Amniotic epithelial cell (primary cell): ENCODE data around the gene DQX1.
"Not testable (repeated sequence)": the region's sequence is repeated elsewhere in the genome, so short reads cannot be mapped to it uniquely, and the experiment has no call there.

Experiments used
- DNase-seq: peaks from one replicate; pipeline ENCODE4 v3.0.0-alpha.2; 2010; ENCODE audit warnings: low read depth

The DQX1 gene

DNA sequence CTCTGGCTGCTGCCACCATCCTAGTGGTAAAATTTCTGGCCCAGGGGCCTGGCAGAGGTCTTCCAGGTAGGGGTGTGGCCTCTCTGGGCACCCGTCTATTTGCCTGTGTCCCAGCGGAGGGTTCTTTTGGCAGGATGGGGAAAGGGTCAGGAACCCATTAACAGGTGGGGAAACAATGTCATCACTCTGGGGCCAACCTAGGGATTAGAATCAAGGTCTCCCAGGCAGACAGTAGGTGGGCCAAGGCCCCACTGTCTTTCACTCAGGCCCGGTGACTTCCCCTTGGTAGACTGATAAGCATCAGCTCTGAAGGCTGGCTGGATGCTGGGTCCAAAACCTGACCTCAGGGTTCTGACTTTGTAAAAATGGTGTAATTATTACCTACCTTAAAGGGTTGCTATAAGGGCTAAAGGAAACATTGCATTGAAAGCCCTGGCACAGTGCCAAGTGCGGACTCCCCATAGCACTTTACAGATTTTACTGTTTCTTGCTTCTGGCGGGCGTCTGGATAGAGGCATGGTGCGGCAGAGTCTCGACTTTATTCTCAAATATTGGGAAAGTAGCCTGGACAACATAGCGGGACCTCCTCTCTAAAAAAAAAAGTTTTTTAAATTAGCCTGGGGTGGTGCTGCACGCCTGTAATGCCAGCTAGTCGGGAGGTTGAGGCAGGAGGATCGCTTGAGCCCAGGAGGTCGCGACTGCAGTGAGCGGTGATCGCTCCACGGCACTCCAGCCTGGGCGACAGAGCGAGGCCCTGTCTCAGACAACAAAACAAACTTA lies 28.8 kb downstream of the DQX1 start:
- DNase-seq = no peak

DNA sequence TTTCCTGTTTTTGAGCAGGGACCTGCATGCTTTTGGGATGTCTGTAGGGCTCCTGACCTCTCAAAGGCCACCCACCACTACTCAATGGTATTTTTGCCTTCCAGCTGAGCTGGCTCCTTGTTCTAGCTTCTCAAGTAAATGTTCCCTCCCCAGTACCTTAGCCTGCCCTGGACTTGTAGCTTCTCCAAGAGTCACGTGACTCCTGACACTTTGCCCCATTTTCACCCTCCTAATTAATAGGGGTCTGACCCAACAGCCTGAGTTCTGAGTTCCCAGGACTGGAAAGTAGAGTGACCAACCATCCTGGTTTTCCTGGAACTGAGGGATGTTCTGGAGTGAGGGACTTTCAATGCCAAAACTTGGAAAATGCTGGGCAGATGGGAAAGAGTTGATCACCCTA lies 30.6 kb downstream of the DQX1 start:
- no peak for DNase-seq

DNA sequence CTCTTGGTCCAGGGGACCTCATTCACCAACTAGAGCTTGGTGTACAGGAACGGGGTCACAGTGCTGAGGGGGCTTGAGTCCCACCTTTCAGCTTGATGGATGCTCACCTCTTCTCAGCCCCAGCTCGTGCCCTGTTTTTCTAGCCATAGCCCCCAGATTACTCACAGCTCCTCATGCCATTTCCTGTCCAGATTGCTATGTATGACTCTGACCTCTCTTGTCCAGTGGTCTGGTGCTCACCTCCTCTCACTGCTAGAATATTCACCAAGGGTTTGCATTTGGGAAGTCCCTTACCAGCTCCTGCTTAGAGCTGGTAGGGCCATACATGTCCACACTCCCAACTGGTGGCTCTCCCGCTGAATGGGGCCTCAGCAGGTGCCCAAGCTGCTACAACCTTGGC lies 32.5 kb downstream of the DQX1 start:
- no peak for DNase-seq

DNA sequence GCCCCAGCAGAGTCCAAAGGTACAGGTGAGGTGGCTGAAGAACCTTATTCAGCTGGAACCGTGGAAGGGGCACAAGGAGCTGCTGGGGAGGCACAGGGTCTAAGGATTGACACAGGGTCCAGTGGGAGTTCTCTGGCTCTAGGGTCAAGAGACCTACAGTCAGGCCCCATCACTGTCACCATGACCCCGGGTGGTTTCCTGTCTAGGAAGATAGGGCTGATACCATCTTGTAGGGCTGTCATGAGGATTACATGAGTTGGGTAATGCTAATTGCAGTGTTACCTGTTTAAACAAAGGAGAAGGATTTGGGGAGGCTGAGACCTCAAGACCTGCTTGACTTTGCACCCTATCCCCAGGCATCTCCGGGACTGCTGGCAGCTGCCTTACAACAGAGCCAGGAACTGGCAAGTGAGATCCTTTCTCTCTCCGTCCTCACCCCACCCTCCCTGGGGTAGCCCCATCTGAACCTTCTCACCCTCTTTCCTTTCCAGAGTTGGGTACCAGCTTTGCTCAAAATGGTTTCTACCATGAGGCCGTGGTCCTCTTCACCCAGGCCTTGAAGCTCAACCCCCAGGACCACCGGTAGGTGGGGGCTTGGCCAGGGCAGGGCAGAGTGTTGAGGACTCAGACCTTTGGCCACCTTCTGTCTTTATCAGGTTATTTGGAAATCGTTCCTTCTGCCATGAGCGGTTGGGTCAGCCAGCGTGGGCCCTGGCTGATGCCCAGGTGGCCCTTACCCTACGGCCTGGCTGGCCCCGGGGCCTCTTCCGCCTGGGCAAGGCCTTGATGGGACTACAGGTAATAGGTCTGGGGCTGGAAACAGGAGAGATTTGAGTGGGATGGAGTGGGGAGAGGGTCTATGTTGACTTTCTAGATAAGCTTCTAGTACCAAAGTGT lies 34.1 kb downstream of the DQX1 start:
- no peak for DNase-seq

DNA sequence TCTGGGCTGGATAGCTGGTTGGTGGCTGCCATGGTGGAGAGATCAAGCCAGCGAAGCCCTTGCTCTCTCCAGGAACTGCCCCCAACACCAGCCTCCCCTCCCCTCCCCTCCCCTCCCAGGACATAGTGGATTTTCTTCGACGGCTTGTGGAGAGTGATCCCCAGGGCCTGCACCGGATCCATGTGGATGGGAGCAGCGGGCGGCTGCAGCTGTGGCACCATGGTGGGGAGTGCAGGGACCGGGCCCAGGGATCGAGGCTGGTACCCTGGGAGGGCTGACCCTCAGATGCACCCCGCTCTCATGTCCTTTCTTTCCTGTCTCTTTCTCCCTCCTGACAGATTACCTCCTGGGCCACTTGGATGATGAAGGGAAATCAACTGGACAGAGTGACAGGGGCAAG lies 36.1 kb downstream of the DQX1 start:
- DNase-seq = no peak

DNA sequence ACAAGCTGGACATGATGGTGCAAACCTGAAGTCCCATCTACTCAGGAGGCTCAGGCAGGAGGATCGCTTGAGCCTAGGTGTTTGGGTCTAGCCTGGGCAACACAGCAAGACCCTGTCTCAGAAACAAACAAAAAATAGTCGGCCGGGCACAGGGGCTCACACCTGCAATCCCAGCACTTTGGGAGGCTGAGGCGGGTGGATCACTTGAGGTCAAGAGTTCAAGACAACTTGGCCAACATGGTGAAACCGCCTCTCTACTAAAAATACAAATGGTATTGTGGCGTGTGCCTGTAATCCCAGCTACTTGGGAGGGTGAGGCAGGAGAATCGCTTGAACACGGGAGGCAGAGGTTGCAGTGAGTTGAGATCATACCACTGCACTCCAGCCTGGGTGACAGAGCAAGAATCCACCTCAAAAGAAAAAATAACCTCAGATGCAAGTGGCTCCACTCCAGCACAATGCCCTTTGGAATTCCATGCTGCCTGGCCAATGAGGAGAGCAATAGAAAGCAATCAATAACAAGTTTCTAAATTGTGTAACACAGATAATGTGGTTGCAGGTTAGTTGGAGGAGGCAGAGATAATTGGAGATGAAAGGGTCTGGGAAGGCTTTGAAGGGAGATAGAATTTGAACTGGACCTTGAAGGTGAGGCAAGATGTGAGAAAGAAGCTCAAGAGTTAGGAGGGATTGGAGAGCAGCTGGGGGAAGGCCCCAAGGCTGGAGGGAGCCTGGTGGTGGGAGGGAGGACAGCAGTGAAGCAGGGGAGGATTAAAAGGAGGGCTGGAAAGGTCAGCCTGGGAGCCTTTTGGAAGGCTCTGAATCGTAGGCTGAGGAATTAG lies 37.2 kb downstream of the DQX1 start:
- DNase-seq = no peak

DNA sequence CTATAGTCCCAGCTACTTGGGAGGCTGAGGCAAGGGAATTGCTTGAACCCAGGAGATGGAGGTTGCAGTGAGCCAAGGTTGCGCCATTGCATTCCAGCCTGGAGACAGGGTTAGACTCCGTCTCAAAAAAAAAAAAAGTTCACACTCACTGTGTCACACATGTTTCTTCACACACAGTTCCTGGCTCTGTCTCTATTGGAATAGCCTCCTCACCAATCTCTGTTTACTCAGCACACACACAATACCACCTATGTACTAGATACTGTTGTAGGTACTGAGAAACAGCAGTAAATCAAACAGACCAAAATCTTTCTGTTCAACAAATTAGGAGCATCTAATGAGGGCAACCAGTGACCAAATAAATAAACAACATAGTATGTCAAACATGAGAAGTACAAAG lies 39.9 kb downstream of the DQX1 start:
- no peak for DNase-seq

DNA sequence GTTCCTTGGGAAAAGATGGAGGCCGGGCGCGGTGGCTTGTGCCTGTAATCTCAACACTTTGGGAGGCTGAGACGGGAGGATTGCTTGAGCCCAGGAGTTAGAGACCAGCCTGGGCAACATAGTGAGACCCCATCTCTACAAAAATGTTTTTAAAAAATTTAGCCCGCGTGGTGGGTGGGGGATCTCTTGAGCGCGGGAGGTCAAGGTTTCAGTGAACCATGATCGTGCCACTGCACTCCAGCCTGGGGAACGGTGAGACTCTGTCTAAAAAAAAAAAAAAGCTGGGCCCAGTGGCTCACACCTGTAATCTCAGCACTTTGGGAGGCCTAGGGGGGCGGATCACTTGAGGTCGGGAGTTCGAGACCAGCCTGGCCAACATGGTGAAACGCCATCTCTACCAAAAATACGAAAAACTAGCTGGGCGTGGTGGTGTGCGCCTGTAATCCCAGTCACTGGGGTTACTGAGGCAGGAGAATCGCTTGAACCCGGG lies 42.3 kb downstream of the DQX1 start:
- DNase-seq = not testable (repeated sequence)

DNA sequence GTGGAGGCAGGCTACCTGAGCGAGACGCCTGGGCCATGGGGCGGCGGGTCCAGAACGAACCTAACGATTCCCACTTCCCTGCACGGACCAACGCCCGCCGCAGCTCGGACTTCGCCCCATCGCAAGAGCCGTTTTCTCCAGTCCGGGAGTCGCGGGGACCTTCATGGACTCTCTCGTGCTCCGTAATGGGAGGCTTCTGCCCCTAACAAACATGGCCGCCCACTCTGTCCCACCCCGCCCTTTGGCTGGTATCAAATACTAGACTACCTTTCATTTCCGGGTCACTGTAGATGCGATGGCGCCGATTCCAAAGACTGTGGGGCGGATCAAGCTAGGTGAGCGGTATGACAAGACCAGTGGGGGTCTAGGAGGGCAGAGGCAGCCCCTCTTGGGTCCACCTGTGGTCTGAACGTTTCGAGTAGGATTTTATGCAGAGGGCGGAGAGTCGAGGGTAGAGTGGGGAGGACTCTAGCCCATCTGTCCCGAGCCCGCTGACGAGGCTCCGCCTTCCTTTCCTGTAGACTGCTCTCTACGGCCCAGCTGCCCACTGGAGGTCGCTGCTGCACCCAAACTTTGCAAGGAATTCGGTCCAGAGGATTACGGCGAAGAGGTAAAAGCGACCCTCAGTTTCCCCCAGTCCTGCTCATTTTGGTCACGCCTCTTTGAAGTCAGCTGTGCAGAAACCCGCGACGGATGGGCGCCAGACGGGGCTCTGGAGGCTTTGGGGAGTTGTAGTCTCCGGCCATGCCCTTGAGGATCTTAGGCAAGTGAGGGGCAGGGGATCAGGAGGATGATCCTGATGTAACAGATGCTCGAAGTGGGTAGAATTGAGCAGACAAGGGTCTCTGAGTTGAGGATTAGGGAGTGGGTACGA lies 43.0 kb downstream of the DQX1 start, which contains the start of the genes CCDC142 and TTC31:
Gene CCDC142 (minus strand): TSS at position 198 of the 874 bp plus-strand sequence. CDS start 161 bp downstream, at position 37.
Gene TTC31 (plus strand): TSS at position 281 of the 874 bp plus-strand sequence. CDS start 15 bp downstream, at position 296.
- peak; percentile 93 for DNase-seq

DNA sequence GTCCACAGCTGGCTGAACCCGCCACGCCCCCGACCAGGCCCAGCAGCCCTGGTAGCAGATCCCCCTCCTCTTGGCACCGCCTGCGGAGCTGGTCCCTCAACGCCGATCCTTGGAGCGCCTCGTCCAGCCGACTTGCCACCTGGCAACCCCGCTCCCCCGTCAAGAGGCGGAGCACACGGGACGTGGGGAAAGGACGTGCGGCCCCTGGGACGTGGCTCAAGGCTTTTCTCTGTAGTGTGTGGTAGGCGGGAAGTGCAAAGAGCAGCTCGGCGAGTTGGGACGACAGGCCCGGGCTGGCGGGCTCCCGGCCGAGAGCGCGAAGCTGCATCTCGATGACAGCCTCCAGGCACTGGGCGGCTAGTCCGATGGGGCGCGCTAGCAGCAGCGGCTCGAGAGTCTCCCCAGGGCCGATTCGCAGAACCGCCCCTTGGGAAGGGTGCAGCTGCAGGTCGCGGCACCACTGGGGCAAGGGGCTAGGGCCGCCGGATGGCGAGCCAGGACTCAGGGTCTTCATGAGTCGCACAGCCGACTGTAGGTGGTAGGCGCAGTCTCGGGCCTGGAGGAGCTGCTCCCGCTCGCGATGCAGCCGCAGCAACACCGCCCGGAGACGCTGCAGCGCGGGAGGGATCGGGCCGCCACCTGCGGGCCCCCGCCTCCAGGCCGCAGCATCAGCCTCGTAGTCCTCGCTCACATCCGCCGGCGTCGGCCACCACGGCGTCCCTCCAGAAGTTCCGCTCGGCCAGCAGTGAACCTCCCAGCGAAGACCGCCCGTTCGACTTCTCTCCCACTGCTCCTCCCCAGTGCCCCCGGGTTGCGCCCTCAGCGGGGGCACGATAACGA lies 43.9 kb downstream of the DQX1 start:
- DNase-seq = no peak

DNA sequence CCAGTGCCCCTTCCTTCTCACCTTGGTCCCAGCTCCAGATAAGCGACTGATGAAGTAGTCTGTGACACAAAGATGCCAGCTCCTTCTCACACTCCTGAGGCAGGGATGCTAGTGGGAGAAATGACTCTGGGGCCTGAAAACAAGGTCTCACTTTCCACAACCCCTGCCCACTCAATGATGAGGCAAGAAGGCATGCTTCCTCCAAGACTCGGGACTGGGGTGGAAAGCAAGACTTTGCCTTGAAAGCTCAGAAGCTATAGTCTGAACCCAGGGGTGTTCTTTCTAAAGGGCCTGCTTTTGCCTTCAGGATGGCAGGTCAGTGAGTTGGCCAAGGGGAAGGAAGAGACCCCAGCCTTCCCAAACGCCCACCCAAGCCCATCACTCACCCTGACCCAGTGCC lies 44.6 kb downstream of the DQX1 start:
- DNase-seq = no peak

DNA sequence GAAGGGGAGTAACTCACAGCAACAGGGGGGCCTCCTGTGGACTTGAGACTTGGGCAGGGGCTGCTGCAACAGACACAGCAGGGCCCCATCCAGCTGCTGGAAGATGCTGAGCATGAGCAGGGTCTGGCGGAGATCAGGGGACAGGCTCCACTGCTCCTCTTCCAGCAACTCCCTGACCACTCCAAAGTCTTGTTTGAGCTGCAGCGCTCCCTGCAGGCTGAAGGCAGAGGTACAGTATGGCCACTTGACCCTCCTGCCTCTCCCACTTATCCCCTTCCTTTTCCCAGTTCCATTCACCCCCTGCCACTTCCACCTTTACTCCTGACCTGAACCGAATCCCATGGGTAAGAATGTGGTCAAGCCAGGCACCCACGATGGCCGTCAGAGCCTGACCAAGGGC lies 51.1 kb downstream of the DQX1 start:
- no peak for DNase-seq

DNA sequence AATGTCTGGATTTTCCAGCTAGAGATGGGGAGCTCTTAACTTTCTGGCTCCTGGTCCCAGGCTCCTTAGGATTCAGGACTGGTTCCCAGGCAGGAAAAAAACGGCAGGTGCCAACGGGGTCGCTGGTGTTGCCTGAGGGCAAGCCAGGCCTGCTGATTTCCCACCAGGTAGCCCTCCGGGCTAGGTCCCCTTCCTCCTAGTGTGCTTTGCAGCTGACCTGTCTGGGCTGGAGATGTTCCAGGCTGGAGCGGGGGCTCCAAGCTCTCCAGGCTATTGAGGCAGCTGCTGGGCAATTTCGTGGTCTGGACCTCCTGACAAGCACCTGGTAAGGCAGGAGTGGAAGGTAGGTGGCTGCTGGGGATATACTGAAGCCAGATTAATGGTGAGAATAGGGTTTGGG lies 51.5 kb downstream of the DQX1 start:
- DNase-seq = no peak

DNA sequence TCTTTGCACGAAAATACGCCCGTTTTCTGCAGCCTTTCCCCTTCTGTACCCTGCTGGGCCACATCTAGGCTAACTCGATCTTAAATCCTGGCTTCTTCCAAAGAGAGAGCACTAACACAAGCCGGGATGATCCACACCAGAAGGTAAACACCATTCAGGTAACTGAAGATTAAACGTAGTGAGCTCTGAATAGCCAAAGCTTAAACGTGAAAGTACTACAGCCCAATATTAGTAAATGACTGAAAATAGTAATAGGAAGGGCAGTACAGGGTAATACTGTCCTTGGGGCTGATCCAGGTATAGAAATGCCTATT lies 53.1 kb downstream of the DQX1 start:
- DNase-seq = no peak

DNA sequence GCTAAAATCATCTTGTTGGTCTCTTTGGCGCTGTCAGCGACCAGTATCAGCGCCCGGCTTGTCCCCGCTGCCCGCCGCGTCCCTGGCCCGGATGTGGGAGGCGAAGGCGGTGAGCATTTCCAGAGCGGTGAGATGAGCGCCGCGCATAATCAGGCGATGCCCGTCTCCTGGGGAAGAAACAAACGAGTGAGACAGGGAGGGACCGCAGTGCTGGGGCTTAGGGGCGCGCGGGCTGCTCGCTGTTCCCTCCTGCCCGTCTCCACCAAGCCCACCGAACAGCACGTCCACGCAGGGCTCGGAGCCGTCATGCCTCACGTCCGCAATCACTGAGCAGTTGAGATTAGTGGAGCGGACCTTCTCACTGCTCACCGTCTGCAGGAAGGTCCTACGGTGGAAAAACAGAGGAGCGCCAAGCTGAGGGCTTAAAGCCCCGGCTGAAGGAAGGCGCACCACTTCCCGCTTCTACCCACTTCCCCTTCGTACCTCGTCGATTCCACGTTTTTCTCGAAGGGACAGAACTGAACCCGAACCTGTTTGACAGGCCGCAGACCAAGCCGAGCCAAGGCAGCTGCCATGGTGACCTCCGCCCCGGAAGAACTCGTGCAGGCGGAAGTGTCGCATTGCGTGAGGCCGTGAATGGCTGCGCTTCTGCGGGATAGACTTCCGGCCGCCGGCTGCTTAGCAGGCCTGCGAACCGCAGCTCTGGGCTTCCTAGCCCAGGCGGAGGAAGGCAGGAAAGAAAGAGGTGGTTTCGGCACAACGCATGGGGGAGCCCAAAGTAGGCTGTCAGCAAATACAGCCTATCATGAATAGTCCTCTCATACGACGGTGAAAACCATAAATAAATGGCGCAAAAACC lies 53.7 kb downstream of the DQX1 start, which contains the start of gene MRPL53:
Gene MRPL53 (minus strand): TSS at position 595 of the 859 bp plus-strand sequence. CDS start 20 bp downstream, at position 575.
- DNase-seq = peak; percentile 92

DNA sequence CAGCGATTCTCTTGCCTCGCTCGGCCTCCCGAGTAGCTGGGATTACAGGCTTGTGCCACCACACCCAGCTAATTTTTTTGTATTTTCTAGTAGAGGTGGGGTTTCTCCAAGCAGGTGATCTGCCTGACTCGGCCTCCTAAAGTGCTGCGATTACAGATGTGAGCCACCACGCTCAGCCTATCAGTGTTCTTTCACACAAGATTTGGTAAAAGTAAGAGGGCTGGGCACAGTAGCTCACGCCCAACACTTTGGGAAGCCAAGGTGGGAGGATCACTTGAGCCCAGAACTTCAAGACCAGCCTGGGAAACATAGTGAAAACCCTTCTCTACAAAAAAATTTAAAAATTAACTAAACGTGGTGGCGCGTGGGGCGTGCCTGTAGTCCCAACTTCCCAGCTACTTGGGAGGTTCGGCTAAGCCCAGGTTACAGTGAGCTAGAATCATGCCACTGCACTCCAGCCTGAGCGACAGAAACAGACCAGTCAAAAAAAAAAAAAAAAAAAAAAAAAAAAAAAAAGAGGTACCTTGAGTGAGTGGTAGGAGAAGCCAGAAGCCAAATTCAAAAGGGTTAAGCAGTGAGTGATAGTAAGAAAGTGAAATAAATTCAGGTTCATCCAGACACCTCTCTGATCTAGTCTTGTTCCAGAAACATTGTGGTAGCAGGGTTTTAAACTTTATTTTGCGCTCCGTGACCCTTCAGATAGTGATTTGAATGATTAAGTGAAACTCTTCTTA lies 54.5 kb downstream of the DQX1 start:
- DNase-seq = no peak

DNA sequence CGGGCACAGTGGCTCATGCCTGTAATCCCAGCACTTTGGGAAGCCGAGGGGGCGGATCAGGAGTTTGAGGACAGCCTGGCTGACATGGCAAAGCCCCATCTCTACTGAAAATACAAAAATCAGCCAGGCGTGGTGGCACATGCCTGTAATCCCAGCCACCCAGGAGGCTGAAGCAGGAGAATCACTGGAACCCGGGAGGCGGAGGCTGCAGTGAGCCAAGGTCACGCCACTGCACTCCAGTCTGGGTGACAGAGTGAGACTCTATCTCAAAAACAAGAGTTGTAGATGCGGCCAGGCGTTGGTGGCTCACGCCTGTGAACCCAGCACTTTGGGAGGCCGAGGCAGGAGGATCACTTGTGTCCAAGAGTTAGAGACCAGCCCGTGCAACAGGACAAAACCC lies 55.3 kb downstream of the DQX1 start:
- DNase-seq = not testable (repeated sequence)
